ENCODE data around the gene CKS1B.

DNA sequence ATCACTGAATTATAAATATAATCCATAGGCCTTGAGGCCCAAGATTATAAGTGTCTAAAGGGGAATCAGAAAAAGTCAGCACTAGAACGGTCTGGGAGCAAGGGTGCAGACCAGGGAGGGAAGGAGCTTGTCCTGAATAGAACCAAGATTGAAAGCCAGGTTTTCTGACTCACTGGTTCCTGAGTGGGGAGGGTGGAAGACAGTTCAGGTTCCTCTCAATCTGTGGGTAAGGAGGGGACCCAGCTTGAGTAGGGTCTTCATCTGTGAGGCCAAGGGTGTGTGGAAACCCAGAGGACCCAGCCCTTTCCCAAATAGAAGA, 19.7 kb downstream of the CKS1B start:
- no peak for TF ChIP-seq POLR2A (IDR thresholded peaks at IDR 0.05)
- TF ChIP-seq, protein P1, sequence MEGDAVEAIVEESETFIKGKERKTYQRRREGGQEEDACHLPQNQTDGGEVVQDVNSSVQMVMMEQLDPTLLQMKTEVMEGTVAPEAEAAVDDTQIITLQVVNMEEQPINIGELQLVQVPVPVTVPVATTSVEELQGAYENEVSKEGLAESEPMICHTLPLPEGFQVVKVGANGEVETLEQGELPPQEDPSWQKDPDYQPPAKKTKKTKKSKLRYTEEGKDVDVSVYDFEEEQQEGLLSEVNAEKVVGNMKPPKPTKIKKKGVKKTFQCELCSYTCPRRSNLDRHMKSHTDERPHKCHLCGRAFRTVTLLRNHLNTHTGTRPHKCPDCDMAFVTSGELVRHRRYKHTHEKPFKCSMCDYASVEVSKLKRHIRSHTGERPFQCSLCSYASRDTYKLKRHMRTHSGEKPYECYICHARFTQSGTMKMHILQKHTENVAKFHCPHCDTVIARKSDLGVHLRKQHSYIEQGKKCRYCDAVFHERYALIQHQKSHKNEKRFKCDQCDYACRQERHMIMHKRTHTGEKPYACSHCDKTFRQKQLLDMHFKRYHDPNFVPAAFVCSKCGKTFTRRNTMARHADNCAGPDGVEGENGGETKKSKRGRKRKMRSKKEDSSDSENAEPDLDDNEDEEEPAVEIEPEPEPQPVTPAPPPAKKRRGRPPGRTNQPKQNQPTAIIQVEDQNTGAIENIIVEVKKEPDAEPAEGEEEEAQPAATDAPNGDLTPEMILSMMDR (IDR thresholded peaks at IDR 0.05 in 4 of 5, conservative IDR thresholded peaks at IDR 0.05 in 1 of 5) = no peak

Measured in gastrocnemius medialis (tissue), 4 donors.